CMK (cell line): ENCODE measurements around the gene LYST.

Source experiments
- DNase-seq: peaks from one replicate; pipeline ENCODE4 v3.0.0-alpha.2; 2010; ENCODE audit warnings: low read depth

Gene LYST

GRCh38 chr1:235883261-235883927 lies 16.7 kb upstream of the LYST start:
- no peak for DNase-seq

- no peak for DNase-seq
Observed at GRCh38 chr1:235882816-235883215, 16.1 kb upstream of the LYST start.

GRCh38 chr1:235881930-235882700 lies 15.4 kb upstream of the LYST start:
- DNase-seq, result no peak

GRCh38 chr1:235878082-235878811 lies 11.5 kb upstream of the LYST start:
- DNase-seq, result no peak

GRCh38 chr1:235876402-235876841 lies 9.7 kb upstream of the LYST start:
- DNase-seq, result no peak

- DNase-seq, result no peak
Observed at GRCh38 chr1:235875036-235875597, 8.4 kb upstream of the LYST start.

- no peak for DNase-seq
Observed at GRCh38 chr1:235874261-235874660, 7.6 kb upstream of the LYST start.

- no peak for DNase-seq
Observed at GRCh38 chr1:235873571-235873970, 6.9 kb upstream of the LYST start.

GRCh38 chr1:235873045-235873444 lies 6.3 kb upstream of the LYST start:
- DNase-seq, result no peak

- no peak for DNase-seq
Observed at GRCh38 chr1:235872270-235872669, 5.6 kb upstream of the LYST start.

GRCh38 chr1:235867903-235868469 lies 1.3 kb upstream of the LYST start:
- DNase-seq, result no peak

- DNase-seq, result peak; percentile 92
Observed at GRCh38 chr1:235866913-235867845, 473 bp upstream of the LYST start.

GRCh38 chr1:235865565-235866204 lies 1.0 kb downstream of the LYST start:
- no peak for DNase-seq

GRCh38 chr1:235864931-235865525 lies 1.7 kb downstream of the LYST start:
- no peak for DNase-seq

- DNase-seq, result no peak
Observed at GRCh38 chr1:235864469-235864868, 2.2 kb downstream of the LYST start.

- no peak for DNase-seq
Observed at GRCh38 chr1:235863699-235864093, 3.0 kb downstream of the LYST start.

GRCh38 chr1:235861857-235862256 lies 4.8 kb downstream of the LYST start:
- no peak for DNase-seq

- DNase-seq, result no peak
Observed at GRCh38 chr1:235860829-235861228, 5.9 kb downstream of the LYST start.

- no peak for DNase-seq
Observed at GRCh38 chr1:235859789-235860188, 6.9 kb downstream of the LYST start.

GRCh38 chr1:235858766-235859165 lies 7.9 kb downstream of the LYST start:
- no peak for DNase-seq
